Measurements from ENCODE around the gene RTN3.

Gene RTN3

GRCh38 chr11:63802637-63803414, 121.5 kb downstream of the RTN3 start:
- H3K36me3 ChIP-seq (ENCODE audit: control insufficient read depth in 2 of 2, insufficient read depth in 2 of 2, low read length in 2 of 2): no peaks in the 10 kb centered on the region
- H3K4me3 ChIP-seq (ENCODE audit: low read length in 2 of 2): no peak overlapping the region
- no peaks in the 10 kb centered on the region for H3K27me3 ChIP-seq (ENCODE audit: control insufficient read depth in 1 of 2, insufficient read depth in 2 of 2, low read length in 2 of 2)
- no peaks in the 10 kb centered on the region for H3K9me3 ChIP-seq (ENCODE audit: control insufficient read depth in 2 of 2, low read length in 2 of 2)
- no peak overlapping the region for H3K9ac ChIP-seq (ENCODE audit: low read length in 2 of 2)
- H3K27ac ChIP-seq (ENCODE audit: low read length): no peak overlapping the region
- H3K4me1 ChIP-seq (ENCODE audit: control insufficient read depth, insufficient read depth, low read length): no peaks in the 10 kb centered on the region

DNA sequence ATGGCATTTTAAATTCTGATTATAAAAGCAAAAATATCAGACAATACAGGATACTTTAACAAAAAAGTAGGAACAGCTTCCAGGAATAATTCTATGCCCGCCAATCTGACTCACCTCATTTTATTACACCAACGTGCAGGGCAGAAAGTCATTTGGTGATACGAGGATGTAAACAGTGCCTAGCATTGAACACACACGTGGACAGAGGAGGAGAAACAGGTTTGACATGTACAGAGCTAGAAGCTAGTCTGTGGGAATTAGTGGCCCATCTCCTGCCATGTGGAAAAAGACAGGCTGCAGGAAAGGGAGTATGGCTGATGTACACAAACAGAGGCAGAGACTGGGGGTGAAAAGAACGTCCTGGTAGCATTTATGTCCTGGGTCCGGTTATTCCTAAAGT, 123.0 kb downstream of the RTN3 start:
- no peaks in the 10 kb centered on the region for H3K36me3 ChIP-seq (ENCODE audit: control insufficient read depth in 2 of 2, insufficient read depth in 2 of 2, low read length in 2 of 2)
- H3K9ac ChIP-seq (ENCODE audit: low read length in 2 of 2): no peak overlapping the region
- H3K4me1 ChIP-seq (ENCODE audit: control insufficient read depth, insufficient read depth, low read length): no peaks in the 10 kb centered on the region
- no peak overlapping the region for H3K4me3 ChIP-seq (ENCODE audit: low read length in 2 of 2)
- no peak overlapping the region for H3K27ac ChIP-seq (ENCODE audit: low read length)
- no peaks in the 10 kb centered on the region for H3K9me3 ChIP-seq (ENCODE audit: control insufficient read depth in 2 of 2, low read length in 2 of 2)
- H3K27me3 ChIP-seq (ENCODE audit: control insufficient read depth in 1 of 2, insufficient read depth in 2 of 2, low read length in 2 of 2): no peaks in the 10 kb centered on the region

DNA sequence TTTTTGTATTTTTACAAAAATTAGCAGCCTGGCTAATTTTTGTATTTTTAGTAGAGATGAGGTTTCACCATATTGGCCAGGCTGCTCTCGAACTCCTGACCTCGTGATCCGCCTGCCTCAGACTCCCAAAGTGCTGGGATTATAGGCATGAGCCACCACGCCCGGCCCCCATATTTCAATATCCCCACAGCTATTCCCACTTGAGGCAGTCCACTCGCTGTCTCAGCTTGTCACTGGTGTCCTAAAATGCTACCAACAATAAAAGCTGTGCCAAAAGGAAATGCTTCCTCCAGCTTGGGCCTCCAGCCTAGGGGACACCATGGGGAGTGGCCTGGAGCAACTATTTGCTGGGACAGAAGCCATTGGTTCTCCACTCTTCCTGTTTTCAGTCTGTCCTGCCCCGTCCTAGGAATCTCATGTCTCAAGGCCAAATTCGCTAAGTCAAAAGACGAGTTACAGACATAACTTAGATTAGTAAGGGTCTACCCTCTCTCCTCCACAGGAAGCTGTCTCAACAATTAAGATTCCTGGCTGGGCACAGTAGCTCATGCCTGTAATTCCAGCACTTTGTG, 124.6 kb downstream of the RTN3 start:
- no peaks in the 10 kb centered on the region for H3K36me3 ChIP-seq (ENCODE audit: control insufficient read depth in 2 of 2, insufficient read depth in 2 of 2, low read length in 2 of 2)

More for the DNA sequence above, 124.6 kb downstream of the RTN3 start:
- Histone ChIP-seq H3K27me3 (ENCODE audit: control insufficient read depth in 1 of 2, insufficient read depth in 2 of 2, low read length in 2 of 2) (no peaks in the 10 kb centered on the region), H3K27ac (ENCODE audit: low read length) (no peak overlapping the region), H3K4me1 (ENCODE audit: control insufficient read depth, insufficient read depth, low read length) (no peaks in the 10 kb centered on the region), H3K9me3 (ENCODE audit: control insufficient read depth in 2 of 2, low read length in 2 of 2) (no peaks in the 10 kb centered on the region), H3K9ac (ENCODE audit: low read length in 2 of 2) (no peak overlapping the region), H3K4me3 (ENCODE audit: low read length in 2 of 2) (no peak overlapping the region)
